GM12891 (cell line): ENCODE results near the gene MYEF2.
A peak's percentile ranks its signal among the peaks of the same experiment; 100 is the strongest.

Experiments
- DNase-seq: peaks from one replicate; pipeline ENCODE4 v3.0.0; 2011; ENCODE audit warnings: low spot score; ENCODE audit not compliant: insufficient read length
- FAIRE-seq: peaks from 2 replicates; lab custom pipeline; 2011; peaks lifted over from hg19 to GRCh38; lab: Jason Lieb, UNC
- PAX5 ChIP-seq: IDR thresholded peaks from 2 replicates; pipeline ENCODE4 v1.6.1; 2011; ENCODE audit warnings: low read length, moderate library complexity, mild to moderate bottlenecking; ENCODE audit not compliant: insufficient read depth, severe bottlenecking
- POLR2A ChIP-seq: IDR thresholded peaks from 2 replicates; pipeline ENCODE4 v1.6.1; 2011; ENCODE audit warnings: low read depth, low read length, control low read depth
- POLR2AphosphoS5 ChIP-seq: IDR thresholded peaks from 2 replicates; pipeline ENCODE4 v1.6.1; 2011; ENCODE audit warnings: low read depth, low read length, control low read depth
- POU2F2 ChIP-seq: IDR thresholded peaks from 2 replicates; pipeline ENCODE4 v1.6.1; 2011; ENCODE audit warnings: low read depth, mild to moderate bottlenecking, control low read depth, low read length, moderate library complexity
- SPI1 ChIP-seq: IDR thresholded peaks from 2 replicates; pipeline ENCODE4 v1.6.1; 2011; ENCODE audit warnings: low read depth, low read length, control low read depth
- TAF1 ChIP-seq: IDR thresholded peaks from 2 replicates; pipeline ENCODE4 v1.6.1; 2011; ENCODE audit warnings: low read depth, low read length, control low read depth

The MYEF2 gene

DNA sequence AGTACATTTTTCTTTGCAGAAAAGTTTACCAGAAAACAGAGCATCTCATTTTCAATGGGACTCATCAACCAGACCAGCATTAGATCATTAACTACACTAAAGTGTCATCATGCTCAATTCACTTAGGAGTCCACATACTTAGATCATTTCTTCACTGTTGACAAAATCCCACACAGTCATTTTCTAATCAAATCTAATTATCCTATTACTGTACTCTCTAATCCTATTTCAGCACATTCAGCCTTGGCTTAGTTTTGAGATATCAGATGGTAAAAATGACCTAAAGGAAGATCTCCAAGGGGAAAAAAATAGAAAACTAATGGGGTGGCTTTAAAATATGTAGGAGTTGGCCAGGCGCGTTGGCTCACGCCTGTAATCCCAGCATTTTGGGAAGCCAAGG lies 8.2 kb upstream of the MYEF2 start:
- FAIRE-seq (no peak), DNase-seq (no peak)
- TF ChIP-seq POLR2AphosphoS5: no peak
- no peak for TF ChIP-seq PAX5
- TF ChIP-seq POU2F2: no peak
- TF ChIP-seq POLR2A: no peak
- no peak for TF ChIP-seq TAF1
- no peak for TF ChIP-seq SPI1

DNA sequence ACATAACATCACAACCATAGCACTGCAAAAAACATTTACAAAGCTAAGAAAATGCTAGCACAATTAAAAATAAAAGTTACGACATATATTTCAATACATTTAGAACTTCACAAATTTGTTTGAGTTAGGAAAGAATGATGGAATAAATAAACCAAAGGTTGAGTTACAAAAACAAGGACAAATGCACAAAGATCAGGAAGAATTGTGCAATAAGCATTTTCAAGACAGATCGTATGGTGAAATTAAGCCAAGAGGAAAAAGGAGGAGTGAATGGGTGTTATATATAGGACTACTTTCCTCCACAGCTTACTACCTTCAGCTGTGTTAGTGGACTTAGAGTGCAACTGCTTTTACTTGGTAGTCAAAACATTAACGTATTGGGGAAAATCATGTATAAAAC lies 7.4 kb upstream of the MYEF2 start:
- no peak for DNase-seq
- FAIRE-seq: no peak
- TF ChIP-seq POLR2A: no peak
- TF ChIP-seq PAX5: no peak
- no peak for TF ChIP-seq POLR2AphosphoS5
- no peak for TF ChIP-seq SPI1
- TF ChIP-seq POU2F2: no peak
- TF ChIP-seq TAF1: no peak

- TF ChIP-seq POU2F2: no peak
- no peak for TF ChIP-seq TAF1
- TF ChIP-seq POLR2AphosphoS5: no peak
- no peak for TF ChIP-seq POLR2A
- no peak for TF ChIP-seq SPI1
- no peak for TF ChIP-seq PAX5
- DNase-seq (no peak), FAIRE-seq (no peak)
Measured at GRCh38 chr15:48182749-48183148, 4.7 kb upstream of the MYEF2 start.

DNA sequence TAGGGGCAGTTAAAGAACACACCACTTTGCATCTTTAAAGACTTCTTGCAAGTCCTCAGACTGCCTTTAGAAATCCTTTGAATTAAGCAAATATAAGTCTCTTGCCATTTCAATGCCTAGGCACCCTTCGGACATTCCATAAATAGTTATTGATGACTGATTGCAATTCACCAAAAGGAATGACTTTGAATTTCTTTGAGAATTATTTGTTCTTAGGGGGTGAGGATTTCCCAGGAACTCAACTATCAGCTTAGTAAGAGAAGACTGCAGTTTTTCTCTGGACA lies 495 bp upstream of the MYEF2 start:
- FAIRE-seq: no peak

GRCh38 chr15:48177383-48177765 lies 721 bp downstream of the MYEF2 start:
- peak; percentile 79 for FAIRE-seq
- TF ChIP-seq PAX5 (no peak), TAF1 (no peak), POLR2A (no peak), POLR2AphosphoS5 (no peak), POU2F2 (no peak), SPI1 (no peak)
- DNase-seq: no peak

More for the DNA sequence above, 495 bp upstream of the MYEF2 start:
- no peak for DNase-seq
- TF ChIP-seq POU2F2 (no peak), SPI1 (no peak), PAX5 (no peak), POLR2A (no peak), POLR2AphosphoS5 (no peak), TAF1 (no peak)

GRCh38 chr15:48176957-48177356 lies 1.1 kb downstream of the MYEF2 start:
- no peak for DNase-seq
- TF ChIP-seq PAX5: no peak
- no peak for TF ChIP-seq POLR2A
- no peak for TF ChIP-seq SPI1
- TF ChIP-seq POLR2AphosphoS5: no peak
- TF ChIP-seq TAF1: no peak
- TF ChIP-seq POU2F2: no peak
- FAIRE-seq: peak; percentile 62

GRCh38 chr15:48176112-48176511 lies 2.0 kb downstream of the MYEF2 start:
- TF ChIP-seq POU2F2: no peak
- TF ChIP-seq POLR2A: no peak
- no peak for TF ChIP-seq POLR2AphosphoS5
- no peak for TF ChIP-seq SPI1
- no peak for TF ChIP-seq PAX5
- TF ChIP-seq TAF1: no peak
- no peak for FAIRE-seq

GRCh38 chr15:48175126-48175525 lies 3.0 kb downstream of the MYEF2 start:
- DNase-seq (no peak), FAIRE-seq (peak; percentile 9)
- no peak for TF ChIP-seq POU2F2
- TF ChIP-seq POLR2A: no peak
- 0 out of 2 replicates have a peak, but pooled peaks have one; percentile 12 for TF ChIP-seq SPI1
- no peak for TF ChIP-seq POLR2AphosphoS5
- TF ChIP-seq PAX5: no peak

More at GRCh38 chr15:48176112-48176511, 2.0 kb downstream of the MYEF2 start:
- no peak for DNase-seq

DNA sequence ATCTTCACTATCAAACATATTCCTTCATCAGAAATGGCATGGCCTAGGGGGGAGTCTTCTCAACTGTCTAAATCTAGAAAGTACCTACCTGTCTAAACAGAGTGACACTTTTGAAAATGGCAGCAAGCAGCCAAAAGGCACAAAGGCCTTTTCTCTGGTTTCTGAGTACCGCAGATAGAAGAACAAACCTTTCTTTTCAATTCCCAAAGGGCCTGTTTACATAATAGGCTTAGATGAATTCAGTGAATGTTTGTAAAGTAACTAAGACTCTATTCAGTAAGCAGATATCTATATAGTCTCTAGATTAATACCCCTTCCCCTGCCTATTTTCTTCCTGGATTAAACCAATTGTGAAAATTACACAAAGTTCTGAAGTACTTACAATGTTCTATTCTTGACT lies 7.1 kb downstream of the MYEF2 start:
- TF ChIP-seq POU2F2 (no peak), SPI1 (no peak), POLR2A (no peak), PAX5 (no peak), POLR2AphosphoS5 (no peak), TAF1 (no peak)

GRCh38 chr15:48168616-48169015 lies 9.5 kb downstream of the MYEF2 start:
- DNase-seq (no peak), FAIRE-seq (no peak)

More for the DNA sequence above, 7.1 kb downstream of the MYEF2 start:
- DNase-seq (no peak), FAIRE-seq (no peak)

More at GRCh38 chr15:48168616-48169015, 9.5 kb downstream of the MYEF2 start:
- TF ChIP-seq POLR2AphosphoS5 (no peak), SPI1 (no peak), POLR2A (no peak), TAF1 (no peak), POU2F2 (no peak), PAX5 (no peak)
